Left lung (tissue), 10 donors: ENCODE data around the gene RBMS3. TPM values are rescaled to one million over a fixed set of nuclear protein-coding genes. Genes with fewer than 3 reads are reported as not detected.

ENCODE experiments used
- ATAC-seq: fragments of 200-7000 bp; cut with Tn5 transposase; one replicate; pipeline ENCODE4 v1.9.1; 2020; ENCODE audit warnings: moderate library complexity
- DNase-seq, 4 donors: peaks; one replicate each; pipeline ENCODE4 v3.0.0-alpha.2; 2013 to 2020
- H3K27ac ChIP-seq, 2 donors: fragments of 200-600 bp; sonication (generic) in 1 of 2; one replicate each; pipeline versions ENCODE4 v1.5.0 to v1.8.0; 2020 to 2021
- H3K27me3 ChIP-seq, 2 donors: fragments of 200-600 bp; sonication (generic) in 1 of 2; one replicate each; pipeline versions ENCODE4 v1.5.0 to v1.8.0; 2020 to 2021
- H3K36me3 ChIP-seq, 2 donors: fragments of 200-600 bp; sonication (generic) in 1 of 2; one replicate each; pipeline versions ENCODE4 v1.5.0 to v1.8.0; 2020 to 2021
- H3K4me1 ChIP-seq, 2 donors: fragments of 200-600 bp; one replicate each; pipeline ENCODE4 v1.8.0; 2021
- H3K4me3 ChIP-seq, 2 donors: fragments of 200-600 bp; sonication (generic) in 1 of 2; one replicate each; pipeline versions ENCODE4 v1.5.0 to v1.8.0; 2020 to 2021; ENCODE audit warnings: mild to moderate bottlenecking in 1 of 2
- H3K9me3 ChIP-seq, 2 donors: fragments of 200-600 bp; sonication (generic) in 1 of 2; one replicate each; pipeline versions ENCODE4 v1.5.0 to v1.8.0; 2020 to 2021
- CTCF ChIP-seq, 2 donors: fragments of 200-600 bp; sonication (generic) in 1 of 2; IDR thresholded peaks; one replicate each; pipeline versions ENCODE4 v1.5.0 to v1.8.0; 2021; ENCODE audit warnings: antibody characterized with exemption in 2 of 2
- intact Hi-C, 2 donors: fragments of 100-400 bp; cut with DNase I; formaldehyde crosslinking; loops; one replicate each; pipeline versions ENCODE4 v1.11.2 to v1.14.2; 2022
- polyA plus RNA-seq, 6 donors: library from polyadenylated mRNA; unstranded; fragments of 120-200 nt; gene quantifications; one replicate each; pipeline ENCODE4 v1.2.1, GENCODE V29; 2013; ENCODE audit not compliant: insufficient read length in 6 of 6
- total RNA-seq, 2 donors: library from RNA; stranded (reverse); fragmentation: NEBNext Ultra II Directional; extraction: Animal tissue kit (Norgen Biotek cat#: 25700); gene quantifications; one replicate each; pipeline ENCODE4 v1.2.1, GENCODE V29; 2021
- donor health status: DM: no; HTN: yes; CAD: no.
- donor health status: DM: no; HTN: no; CAD: no.

Gene RBMS3
- total and polyA plus RNA-seq, 8 donors = 27.1 to 51.6 (median 37.6) TPM

- H3K4me3 ChIP-seq = no peak overlapping the region
- intact Hi-C loops = no loop called here
Observed at GRCh38 chr3:29637068-29637467, 356.2 kb downstream of the RBMS3 start.

GRCh38 chr3:29639578-29640290, 358.9 kb downstream of the RBMS3 start:
- H3K9me3 ChIP-seq = peaks cover 0 to 4% of the 10 kb centered on the region in 2 donors
- H3K36me3 ChIP-seq = no peaks in the 10 kb centered on the region
- no peaks in the 10 kb centered on the region for H3K4me1 ChIP-seq
- ATAC-seq (no peak), DNase-seq (no peak)
- no peaks in the 10 kb centered on the region for H3K27me3 ChIP-seq
- TF ChIP-seq CTCF (IDR thresholded peaks at IDR 0.05) = no peak
- intact Hi-C loops = no loop called here
- H3K27ac ChIP-seq = no peak overlapping the region
- H3K4me3 ChIP-seq = no peak overlapping the region

More at GRCh38 chr3:29637068-29637467, 356.2 kb downstream of the RBMS3 start:
- TF ChIP-seq CTCF (IDR thresholded peaks at IDR 0.05) = no peak
- ATAC-seq = no peak
- H3K4me1 ChIP-seq = no peaks in the 10 kb centered on the region
- DNase-seq = no peak
- H3K27ac ChIP-seq = no peak overlapping the region
- no peaks in the 10 kb centered on the region for H3K36me3 ChIP-seq
- peaks cover 0 to 4% of the 10 kb centered on the region in 2 donors for H3K9me3 ChIP-seq
- no peaks in the 10 kb centered on the region for H3K27me3 ChIP-seq

- peak; percentile 94 for ATAC-seq
Observed at GRCh38 chr3:29642393-29643033, 361.6 kb downstream of the RBMS3 start.

GRCh38 chr3:29643034-29643425, 362.2 kb downstream of the RBMS3 start:
- no peak for TF ChIP-seq CTCF (IDR thresholded peaks at IDR 0.05)
- no peaks in the 10 kb centered on the region for H3K9me3 ChIP-seq
- H3K36me3 ChIP-seq = no peaks in the 10 kb centered on the region
- H3K27me3 ChIP-seq = no peaks in the 10 kb centered on the region
- H3K27ac ChIP-seq = no peak overlapping the region
- no peaks in the 10 kb centered on the region for H3K4me1 ChIP-seq
- no peak overlapping the region for H3K4me3 ChIP-seq
- DNase-seq (no peak), ATAC-seq (no peak)
- intact Hi-C loops = no loop called here

More at GRCh38 chr3:29642393-29643033, 361.6 kb downstream of the RBMS3 start:
- intact Hi-C loops = no loop called here
- no peak for TF ChIP-seq CTCF (IDR thresholded peaks at IDR 0.05)
- H3K27ac ChIP-seq = no peak overlapping the region
- H3K36me3 ChIP-seq = no peaks in the 10 kb centered on the region
- no peaks in the 10 kb centered on the region for H3K27me3 ChIP-seq
- H3K9me3 ChIP-seq = no peaks in the 10 kb centered on the region
- H3K4me1 ChIP-seq = no peaks in the 10 kb centered on the region
- H3K4me3 ChIP-seq = no peak overlapping the region
- DNase-seq = no peak

GRCh38 chr3:29644261-29644660, 363.4 kb downstream of the RBMS3 start:
- Histone ChIP-seq H3K27ac (no peak overlapping the region), H3K9me3 (no peaks in the 10 kb centered on the region), H3K4me3 (no peak overlapping the region), H3K27me3 (no peaks in the 10 kb centered on the region), H3K36me3 (no peaks in the 10 kb centered on the region), H3K4me1 (no peaks in the 10 kb centered on the region)
- intact Hi-C loops = no loop called here
- DNase-seq (no peak), ATAC-seq (no peak)
- TF ChIP-seq CTCF (IDR thresholded peaks at IDR 0.05) = no peak
